Activated CD4-positive, alpha-beta T cell treated with anti-CD3 and anti-CD28 coated beads, Interleukin-2, Interleukin-4, amounts not matched to agents 100 ng/mL and 50 ng/mL, durations not matched to agents 16 hours and 8 hours (primary cell): ENCODE results near the gene CNDP1.
"Not testable (repeated sequence)": the region's sequence is repeated elsewhere in the genome, so short reads cannot be mapped to it uniquely, and the experiment has no call there.

Source experiments
- DNase-seq: peaks from one replicate; pipeline ENCODE4 v3.0.0-alpha.2; 2020; ENCODE audit warnings: low spot score

The CNDP1 gene

DNA sequence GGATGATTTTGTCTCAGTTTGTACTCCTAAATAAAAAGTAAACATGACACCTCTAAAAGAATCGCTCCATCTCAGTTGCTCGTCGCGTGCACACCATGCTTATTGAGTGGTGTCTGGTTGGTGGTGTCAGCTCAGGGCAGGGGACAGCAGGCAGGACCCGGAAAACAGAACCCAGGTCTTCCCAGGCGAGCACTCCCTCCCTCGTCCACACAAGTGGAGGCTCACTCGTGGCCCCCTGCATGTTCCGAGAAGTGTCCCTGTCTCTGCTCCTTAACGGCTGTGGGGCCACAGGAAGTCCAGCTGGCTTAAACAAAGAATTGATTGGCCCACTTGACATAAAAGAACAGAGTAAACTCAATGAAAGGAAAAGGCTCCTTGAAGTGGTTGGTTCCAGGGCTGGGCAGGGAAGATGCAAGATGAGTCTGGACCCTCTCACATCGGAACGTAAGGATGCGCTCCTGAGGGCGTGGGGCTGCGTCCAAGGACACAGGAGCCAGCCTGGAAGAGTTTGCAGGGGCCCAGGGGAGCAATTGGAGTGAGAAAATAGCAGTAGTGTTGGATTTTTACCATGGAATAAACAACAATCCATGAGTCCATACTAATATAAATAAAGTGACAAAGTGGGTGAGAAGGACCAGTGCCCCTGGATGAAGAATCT lies 13.1 kb upstream of the CNDP1 start:
- no peak for DNase-seq

DNA sequence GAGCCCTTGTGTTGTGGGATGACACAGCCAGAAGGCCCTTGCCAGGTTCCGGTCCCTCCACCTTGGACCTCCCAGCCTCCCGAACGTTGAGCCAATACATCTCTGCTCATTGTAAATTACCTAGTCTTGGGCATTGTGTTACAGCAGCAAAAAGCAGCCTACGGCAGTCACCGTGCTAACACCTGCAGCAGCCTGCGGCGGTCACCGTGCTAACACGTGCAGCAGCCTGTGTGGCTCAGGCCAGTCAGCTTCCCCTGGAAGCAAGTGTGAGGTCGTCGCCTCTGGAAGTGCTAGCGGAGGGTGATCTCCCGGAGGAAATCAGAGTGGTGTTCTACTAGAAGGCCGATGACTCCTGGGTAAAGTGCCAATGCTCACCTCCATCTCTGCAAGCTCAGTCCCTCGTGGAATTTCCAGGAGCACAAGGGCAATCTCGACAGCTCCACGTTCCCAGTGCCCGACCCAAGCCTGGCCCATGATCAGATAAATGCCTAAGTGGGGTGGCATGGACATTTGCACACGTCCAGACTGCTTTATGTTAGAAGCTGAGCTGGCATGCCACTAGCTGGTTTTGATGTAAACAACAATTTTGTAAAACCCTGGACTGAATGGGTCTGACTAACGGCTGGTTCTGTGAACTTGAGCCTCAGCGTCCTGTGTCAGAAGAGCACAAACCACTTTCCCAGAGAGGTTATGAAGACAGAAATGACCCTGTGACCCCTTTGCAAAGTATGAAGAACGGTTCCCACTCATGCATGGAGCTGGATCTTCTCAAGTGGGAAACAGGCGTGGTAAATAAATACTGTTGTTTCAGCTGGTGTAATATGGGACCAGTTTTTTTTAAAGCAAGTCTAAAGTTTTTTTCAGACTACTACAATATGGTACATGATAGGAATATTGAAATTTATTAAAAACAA lies 11.4 kb upstream of the CNDP1 start:
- DNase-seq = no peak

DNA sequence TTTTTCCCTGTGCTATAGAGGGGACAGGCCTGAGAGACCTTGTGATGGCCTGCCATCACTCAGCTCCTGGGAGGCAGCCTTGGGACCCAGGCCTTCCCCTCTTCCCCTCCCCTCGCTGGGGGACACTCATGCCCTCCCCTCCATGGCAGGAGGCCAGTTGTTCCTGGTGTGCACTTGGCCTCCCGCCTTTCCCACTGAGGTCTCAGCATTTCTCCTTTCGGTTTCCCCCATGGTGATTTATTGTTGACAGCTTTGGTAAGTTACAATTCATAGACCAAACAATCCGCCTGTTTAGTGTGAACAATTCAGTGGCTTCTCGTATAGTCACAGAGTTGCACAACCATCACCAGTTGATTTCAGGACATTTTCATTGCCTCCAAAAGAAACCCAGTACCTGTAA lies 10.2 kb upstream of the CNDP1 start:
- no peak for DNase-seq

DNA sequence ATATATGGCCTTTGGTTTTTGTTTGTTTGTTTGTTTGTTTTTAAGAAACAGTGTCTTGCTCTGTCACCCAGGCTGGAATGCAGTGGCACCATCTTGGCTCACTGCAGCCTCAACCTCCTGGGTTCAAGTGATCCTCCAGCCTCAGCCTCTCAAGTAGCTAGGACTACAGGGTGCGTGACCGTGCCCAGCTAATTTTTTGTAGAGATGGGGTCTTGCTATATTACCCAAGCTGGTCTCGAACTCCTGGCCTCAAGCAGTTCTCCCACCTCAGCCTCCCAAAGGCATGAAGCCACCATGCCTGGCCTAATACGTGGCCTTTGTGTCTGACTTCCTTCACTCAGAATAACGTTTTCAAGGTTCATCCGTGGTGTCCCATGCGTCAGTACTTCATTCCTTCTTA lies 9.4 kb upstream of the CNDP1 start:
- DNase-seq = not testable (repeated sequence)

DNA sequence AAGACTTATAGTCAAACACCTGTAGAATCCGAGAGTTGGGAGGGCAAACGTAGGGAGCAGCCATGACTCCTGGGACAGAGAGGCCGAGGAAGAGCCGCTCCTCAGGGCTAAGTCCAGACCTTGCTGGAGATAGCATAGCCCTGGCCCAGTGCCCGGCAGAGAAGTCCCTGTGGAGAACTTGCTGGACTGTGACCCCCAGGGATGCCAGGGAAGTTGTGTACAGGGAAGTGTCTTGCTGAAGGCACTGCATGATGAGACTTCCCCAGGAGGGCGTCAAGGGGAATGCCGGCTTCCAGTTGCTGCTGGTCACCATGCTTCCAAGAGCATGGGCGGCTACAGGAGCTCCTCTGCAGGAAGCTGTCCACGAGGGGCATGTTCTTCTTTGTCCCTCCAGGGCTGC lies 8.6 kb upstream of the CNDP1 start:
- DNase-seq = no peak

DNA sequence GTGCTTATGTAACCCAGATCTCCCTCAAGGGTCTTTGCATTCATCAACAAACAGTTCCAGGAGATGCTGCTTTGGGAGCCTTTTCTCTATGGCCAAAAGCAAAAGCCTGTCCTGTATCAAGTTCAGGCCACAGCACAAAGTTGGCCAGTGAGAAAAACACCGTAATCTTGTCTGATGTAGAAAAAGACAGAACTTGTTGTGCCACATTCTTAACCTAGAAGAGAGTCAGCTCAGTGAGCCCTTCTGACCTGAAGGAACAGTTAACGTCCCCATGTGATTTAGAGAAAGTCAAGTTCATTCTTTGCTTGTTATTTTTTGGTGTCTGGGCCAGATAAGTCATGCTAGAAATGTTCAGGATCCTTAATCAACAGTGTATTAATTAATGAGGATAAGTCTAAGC lies 7.8 kb upstream of the CNDP1 start:
- DNase-seq = no peak

DNA sequence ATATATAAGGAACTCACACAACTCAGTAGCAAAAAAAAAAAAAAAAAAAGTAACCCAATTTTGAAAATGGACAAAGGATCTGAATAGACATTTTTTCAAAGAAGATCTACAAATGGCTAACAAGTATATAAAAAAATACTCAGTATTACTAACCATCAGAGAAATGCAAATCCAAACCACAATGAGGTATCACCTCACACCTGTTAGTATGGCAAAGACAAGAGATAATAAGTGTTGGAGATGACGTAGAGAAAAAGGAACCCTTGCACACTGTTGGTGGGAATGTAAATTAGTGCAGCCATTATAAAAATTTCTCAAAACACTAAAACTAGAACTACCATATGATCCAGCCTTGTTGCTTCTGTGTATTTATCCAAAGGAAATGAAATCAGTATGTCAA lies 5.8 kb upstream of the CNDP1 start:
- no peak for DNase-seq

DNA sequence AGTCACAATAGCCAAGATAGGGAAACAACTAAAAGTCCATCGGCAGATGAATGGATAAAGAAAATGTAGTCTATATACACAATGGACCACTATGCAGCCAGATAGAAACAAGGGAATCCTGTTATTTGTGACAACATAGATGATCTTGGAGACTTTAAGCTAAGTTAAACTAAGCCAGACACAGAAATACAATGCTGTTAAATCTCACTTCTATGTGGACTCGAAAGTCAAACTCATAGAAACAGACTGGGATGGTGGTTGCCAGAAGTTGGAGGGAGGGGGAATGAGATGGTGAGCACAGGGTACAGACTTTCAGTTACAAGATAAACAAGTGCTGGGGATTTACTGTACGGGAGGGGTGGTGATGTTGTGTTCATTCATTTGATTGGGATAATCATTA lies 5.4 kb upstream of the CNDP1 start:
- DNase-seq = no peak

DNA sequence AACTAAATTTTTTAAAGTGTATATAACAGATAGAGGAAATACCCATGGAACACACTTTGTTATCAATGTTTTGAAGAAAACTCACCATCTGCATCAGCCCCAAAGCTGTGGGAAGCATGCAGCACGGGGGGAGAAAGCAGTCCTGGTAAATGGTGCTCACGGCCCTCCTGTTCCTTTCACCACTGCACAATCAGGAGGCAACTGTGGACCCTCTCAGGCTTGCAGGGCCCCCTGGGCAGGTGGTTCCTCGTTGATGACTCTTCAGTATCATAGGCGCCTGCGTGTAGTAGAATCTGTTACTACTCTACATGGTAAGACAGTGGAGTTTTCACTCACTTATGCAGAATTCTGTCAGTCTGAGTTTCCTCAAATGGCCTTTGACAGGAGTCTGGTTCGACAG lies 4.9 kb upstream of the CNDP1 start:
- DNase-seq = no peak

DNA sequence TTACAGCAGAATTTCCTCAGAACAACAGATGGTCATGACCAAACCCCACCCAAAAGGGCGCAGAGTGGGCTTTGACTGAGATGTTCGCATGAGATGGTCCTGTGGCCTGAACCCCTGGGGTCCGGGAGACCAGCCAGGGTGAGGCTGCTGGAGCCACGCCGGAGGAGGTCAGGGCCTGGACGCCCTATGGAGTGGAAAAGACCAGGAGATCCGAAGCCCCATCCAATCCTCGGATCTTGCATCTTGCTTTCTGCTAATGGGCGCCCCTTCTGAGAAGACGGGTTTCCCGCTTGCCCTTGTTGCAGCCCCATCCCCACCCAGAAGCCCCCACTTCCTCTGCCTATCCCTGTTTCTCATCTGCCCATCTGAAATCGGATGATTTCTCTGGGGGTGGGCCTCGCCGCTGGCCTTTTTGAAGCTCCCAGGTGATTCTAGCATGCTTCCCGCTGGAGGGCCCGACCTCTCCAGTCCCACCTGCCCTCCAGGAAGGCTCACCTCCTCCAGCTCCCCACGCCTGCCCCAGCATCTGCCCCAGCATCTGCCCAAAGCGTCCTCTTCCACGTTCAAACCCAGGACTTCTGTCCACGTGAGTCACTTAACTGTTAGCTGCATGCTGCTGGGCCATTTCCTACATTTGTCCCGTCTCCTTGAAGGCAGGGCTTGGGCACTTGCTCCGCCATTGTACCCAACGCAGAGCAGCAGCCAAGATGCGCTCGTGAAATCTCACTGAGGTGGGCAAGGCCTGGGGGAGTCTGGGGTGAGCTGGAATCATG lies 4.3 kb upstream of the CNDP1 start:
- DNase-seq = no peak

DNA sequence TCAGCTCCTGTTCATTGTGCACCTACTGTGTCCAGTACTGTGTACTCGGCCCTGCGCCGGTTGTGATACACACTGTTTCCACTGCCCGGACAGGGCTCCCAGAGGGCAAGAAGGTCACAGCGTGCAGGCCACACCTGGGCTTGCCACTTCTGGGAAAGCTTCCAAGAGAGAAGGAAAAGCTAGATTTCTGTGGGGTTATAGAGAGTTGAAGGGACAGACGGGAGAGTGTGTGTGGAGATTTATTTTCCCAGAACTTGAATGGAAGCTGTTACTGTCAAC lies 3.8 kb upstream of the CNDP1 start:
- no peak for DNase-seq

DNA sequence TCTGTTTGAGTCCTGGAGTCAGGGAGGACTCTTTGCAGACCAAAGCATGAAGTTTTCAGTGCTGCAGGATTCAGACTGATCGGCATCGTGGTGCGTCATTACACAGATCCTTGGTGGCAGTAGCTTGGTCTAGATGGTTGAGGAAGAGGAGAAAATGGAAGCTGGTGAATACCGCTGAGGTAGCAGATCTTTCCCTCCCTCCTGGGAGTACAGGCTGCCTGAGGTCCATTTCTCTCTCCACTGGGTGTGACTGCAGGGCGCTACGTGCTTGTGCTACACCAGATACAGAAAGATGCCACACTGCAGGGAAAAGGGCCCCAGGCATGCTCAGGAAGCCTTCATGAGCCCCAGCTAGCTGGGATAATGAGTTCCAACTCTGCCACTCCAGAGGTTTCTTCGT lies 3.3 kb upstream of the CNDP1 start:
- DNase-seq = no peak

DNA sequence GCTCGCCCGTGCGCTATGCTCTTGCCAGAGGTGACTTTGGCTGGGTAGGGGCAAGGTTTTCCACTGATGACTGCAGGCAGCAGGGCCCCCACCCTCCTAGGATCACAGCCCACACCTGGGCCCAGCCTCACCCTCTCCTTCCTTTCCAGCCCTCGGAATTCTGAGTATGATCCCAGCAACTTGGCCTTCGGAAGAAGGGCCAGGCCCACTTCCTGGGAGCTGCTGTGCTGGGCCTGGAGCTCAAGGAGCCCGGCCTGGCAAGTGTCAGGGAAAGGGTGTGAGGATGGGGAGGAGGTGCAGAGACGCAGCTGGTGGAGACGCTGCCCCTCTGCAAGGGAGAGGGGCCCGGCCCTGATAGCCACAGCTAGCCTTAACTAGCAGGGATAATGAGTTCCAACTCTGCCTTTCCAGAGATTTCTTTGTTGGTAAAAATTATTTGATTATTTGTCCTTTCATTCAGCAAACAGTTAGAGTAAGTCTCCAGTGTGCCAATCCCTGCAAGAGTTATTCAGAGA lies 1.7 kb upstream of the CNDP1 start:
- DNase-seq = no peak

DNA sequence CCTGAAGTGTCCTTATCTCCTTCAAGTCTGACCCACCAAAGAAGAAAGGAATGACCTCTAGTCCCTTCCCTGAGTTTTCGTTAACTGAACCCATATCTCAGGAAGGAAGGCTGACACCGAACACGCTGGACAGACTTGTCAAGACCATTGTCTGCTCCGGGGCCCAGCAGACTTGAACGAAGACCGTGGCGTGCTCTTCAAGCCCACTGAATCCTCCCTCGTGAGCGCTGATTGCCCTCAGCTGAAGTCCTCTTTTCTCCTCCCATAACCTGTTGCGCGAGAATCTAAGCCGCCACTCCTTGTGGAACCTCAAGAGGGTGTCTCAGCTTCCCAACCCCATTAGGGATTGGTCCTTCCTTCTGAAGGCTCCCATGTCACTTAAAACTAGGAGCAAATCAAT lies 634 bp upstream of the CNDP1 start:
- no peak for DNase-seq

DNA sequence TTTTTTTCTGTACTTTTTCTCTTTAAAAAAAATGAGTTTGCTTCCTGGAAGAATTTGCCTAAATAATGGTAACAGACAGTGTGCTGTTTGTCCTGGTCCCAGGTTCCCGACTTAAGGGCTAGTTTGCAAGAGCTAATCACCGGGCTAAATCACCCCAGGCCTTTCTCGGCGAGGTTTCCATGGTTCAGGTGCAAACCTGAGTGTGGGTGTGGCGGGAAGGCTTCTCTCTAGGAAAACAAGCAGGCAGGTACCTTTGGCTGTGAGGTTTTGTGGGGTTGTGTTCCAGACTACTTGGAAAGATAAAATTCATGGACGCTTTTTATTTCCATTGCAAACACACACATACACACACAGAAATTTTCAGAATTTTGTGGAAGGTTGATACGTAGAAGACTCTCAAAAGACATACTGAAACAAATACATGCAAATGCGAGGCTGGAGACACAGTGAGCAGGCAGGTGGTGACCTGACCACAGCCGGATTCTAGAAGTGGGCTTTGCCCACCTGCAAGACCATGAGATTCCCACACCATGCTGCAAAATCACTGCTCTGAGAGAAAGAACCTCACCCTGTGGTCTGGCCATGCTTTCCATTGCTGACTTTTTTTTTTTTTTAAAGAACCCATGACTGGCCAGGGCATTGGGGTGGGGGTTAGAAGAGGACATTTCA lies 815 bp downstream of the CNDP1 start:
- DNase-seq = no peak

DNA sequence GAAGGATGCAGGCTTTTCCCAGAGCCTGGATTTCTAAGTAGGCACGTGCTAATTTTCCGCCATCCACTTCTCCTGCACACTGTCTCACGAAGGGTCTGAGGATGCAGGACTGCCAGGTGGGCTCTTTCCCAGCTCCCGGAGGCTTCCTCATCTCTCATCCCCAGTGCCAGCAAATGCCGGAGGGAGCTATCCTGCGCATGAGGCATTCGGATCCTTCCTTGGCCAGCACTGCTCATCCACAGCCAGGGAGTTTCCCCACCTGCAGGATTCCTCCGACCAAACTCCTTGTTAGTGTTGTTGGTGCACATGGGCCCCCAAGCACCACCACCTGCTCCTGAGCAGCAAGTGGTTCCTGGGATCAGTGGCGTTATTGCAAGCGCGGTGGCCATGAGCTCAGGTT lies 5.0 kb downstream of the CNDP1 start:
- no peak for DNase-seq

DNA sequence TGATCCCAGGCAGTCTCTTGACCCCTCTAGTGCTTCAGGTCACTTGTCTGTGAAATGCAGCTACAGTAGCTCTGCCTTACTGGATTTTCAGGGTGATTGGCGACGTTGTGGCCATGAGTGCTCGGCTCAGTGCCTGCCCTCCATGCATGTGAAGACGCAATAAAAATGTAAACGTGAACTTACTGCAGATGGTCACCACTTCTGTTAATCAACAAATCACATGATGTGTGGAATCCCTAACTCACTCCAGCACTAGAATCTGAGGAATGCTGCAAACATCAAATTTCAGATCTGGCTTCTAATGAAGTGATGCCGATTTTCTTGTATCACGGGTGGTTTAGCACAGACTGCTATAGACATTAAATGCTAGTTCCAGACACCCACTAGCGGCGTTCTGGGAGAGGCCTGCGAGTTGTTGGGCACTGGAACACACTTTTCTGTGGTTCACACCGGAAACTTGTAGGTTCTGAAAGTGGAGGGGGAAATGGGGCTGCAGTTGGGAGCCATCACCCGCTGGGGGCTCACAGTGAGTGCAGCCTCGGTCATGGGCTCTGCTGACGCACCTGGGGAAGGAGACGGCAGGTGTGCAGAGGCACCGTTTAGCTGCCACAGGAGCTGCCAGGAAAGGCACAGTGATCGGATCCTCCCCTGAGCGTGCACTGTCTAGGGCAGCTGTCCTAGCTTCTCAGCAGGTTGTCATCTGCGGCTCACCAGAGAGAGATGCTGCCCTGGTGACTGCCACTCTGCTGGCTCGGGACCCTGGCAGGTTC lies 6.5 kb downstream of the CNDP1 start:
- DNase-seq = no peak

DNA sequence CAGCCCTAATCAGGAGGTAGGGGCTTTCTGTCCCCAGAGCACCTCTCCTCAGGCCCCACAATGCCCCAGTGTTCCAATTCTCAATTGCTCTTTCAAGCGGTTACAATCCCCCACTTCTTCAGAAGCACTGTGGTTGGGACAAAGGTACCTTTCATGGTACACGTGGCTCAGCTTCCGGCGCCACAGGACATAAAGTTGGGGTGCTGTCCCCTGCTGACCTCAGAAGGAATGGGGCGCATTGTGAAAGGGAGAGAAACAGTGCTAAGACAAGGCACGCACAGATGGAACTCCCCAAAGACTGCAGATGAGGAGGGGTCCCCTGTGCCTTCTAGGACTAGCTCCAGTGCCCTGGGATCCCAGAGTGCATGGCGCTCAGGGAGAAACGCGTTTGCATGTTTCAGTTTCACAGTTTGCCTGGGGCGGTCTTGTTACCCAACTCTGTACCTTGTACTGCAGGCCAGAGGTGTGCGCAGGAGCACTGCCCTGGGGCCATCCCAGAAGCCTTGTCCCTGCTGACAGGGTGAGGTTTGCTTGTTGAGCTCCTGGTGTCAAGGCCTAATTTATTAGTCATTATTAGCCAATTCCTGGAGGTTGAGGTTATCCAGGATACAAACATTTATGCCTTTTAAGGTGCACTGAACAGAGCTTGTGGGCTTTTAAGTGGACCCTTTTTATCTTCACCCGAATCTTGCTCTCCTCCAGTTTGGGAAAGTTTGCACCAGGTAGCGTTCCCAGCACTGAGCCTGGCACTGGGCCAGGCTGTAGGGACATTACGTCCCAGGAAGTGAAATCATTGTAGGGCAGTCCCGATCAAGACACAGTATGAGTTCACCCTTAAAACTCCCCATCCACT lies 7.6 kb downstream of the CNDP1 start:
- no peak for DNase-seq

DNA sequence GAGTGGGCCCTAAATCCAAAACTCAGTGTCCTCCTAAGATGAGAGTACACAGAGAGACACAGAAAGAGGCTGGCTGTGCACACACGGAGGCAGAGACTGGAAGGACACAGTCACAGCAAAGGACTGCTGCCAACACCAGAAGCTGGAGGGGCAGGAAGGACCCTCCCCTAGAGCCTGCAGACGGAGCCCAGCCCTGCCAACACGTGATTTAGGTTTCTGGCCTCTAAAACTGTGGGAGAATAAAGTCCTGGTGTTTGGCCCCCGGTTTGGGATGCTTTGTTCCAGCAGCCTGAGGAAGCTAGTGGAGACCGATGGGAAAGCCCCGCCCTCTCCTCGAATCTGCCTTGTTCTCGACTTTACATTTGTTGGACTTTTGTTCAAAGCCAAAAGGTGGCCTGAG lies 10.6 kb downstream of the CNDP1 start:
- DNase-seq = no peak

DNA sequence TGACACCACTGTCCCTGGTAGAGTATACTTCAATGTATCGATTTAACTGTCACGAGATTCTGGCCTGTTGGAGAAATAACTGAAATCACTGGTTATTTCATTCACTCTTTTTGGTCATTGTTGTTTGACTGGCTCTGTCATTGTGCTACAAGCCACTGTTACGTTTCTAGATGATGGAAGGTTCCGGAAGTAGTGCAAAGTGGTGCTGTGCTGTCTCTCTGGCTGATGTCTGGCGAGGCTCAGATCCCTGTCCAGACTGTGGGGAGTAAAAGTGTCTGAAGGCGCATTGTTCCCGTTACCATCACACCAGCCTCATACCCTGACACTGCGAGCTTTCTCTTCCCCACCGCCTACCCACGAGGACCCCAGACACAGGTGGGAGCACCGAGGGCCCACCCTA lies 11.7 kb downstream of the CNDP1 start:
- DNase-seq = no peak
